GM21723 (cell line): ENCODE data around the gene LCN6.
"Not testable (repeated sequence)": the region's sequence is repeated elsewhere in the genome, so short reads cannot be mapped to it uniquely, and the experiment has no call there.

Experiments used
- ATAC-seq: cut with Tn5 transposase; IDR thresholded peaks from one replicate; pipeline ENCODE4 v1.9.1; 2021; ENCODE audit warnings: mild to moderate bottlenecking, moderate library complexity; ENCODE audit not compliant: unreplicated experiment

LCN6 gene

GRCh38 chr9:136760424-136760823 lies 12.1 kb upstream of the LCN6 start:
- no peak for ATAC-seq

GRCh38 chr9:136759436-136760325 lies 11.4 kb upstream of the LCN6 start:
- no peak for ATAC-seq

- no peak for ATAC-seq
These were observed 10.7 kb upstream of the LCN6 start for GRCh38 chr9:136759001-136759400.

GRCh38 chr9:136757751-136758140 lies 9.4 kb upstream of the LCN6 start:
- ATAC-seq, result no peak

- no peak for ATAC-seq
These were observed 9.0 kb upstream of the LCN6 start for GRCh38 chr9:136757328-136757727.

- ATAC-seq, result no peak
These were observed 8.5 kb upstream of the LCN6 start for GRCh38 chr9:136756836-136757235.

GRCh38 chr9:136756134-136756438 lies 7.8 kb upstream of the LCN6 start:
- ATAC-seq, result no peak

GRCh38 chr9:136755302-136756133 lies 7.2 kb upstream of the LCN6 start:
- not testable (repeated sequence) for ATAC-seq

GRCh38 chr9:136754626-136755301 lies 6.4 kb upstream of the LCN6 start:
- ATAC-seq, result no peak

GRCh38 chr9:136754059-136754572 lies 5.8 kb upstream of the LCN6 start:
- ATAC-seq, result no peak

GRCh38 chr9:136753371-136754058 lies 5.2 kb upstream of the LCN6 start:
- ATAC-seq, result no peak

- ATAC-seq, result no peak
These were observed 3.5 kb upstream of the LCN6 start for GRCh38 chr9:136751814-136752213.

GRCh38 chr9:136751244-136751643 lies 2.9 kb upstream of the LCN6 start:
- no peak for ATAC-seq

- no peak for ATAC-seq
These were observed 2.2 kb upstream of the LCN6 start for GRCh38 chr9:136750526-136750925.

- no peak for ATAC-seq
These were observed 614 bp upstream of the LCN6 start for GRCh38 chr9:136748666-136749611.

- ATAC-seq, result no peak
These were observed 914 bp downstream of the LCN6 start for GRCh38 chr9:136747161-136748060.

- no peak for ATAC-seq
These were observed 1.7 kb downstream of the LCN6 start for GRCh38 chr9:136746621-136747020.

- ATAC-seq, result no peak
These were observed 2.2 kb downstream of the LCN6 start for GRCh38 chr9:136746155-136746490.
